ENCODE measurements around the gene RIC3. TPM values are rescaled to one million over a fixed set of nuclear protein-coding genes. Genes with fewer than 3 reads are reported as not detected.

Gene RIC3
- total RNA-seq, 1 experiment from 2014 or later = not detected

DNA sequence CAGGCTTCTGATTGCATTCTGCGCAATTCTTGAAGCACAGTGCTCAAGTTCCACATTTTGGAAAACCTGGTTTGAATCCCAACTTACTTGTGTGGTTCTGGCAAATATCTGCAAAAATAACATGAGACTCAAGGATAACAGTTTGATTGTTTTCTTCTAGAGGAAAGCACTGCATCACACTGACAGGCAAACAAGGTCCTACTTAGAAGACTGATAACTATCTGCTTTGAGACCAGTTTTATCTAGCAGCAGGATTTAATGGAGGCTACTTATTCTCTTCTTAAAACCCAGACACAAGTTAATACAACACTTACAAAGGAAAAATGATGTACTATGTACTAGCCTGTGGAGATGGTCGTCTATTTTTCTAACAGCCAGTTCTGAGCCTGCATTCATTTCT lies 41.4 kb downstream of the RIC3 start:
- Histone ChIP-seq H3K27ac (ENCODE audit: low read depth, low read length, poor library complexity, severe bottlenecking) (no peak overlapping the region), H3K4me3 (ENCODE audit: low read depth, low read length, poor library complexity, severe bottlenecking) (no peak overlapping the region), H3K36me3 (ENCODE audit: insufficient read depth, low read length, poor library complexity, severe bottlenecking) (no peaks in the 10 kb centered on the region), H3K4me1 (ENCODE audit: insufficient read depth, low read length, poor library complexity, severe bottlenecking) (no peaks in the 10 kb centered on the region), H3K9me3 (ENCODE audit: low read depth, low read length, poor library complexity, severe bottlenecking) (no peaks in the 10 kb centered on the region), H3K27me3 (replicated peaks; ENCODE audit: insufficient read depth, low read depth, low read length, poor library complexity) (peaks cover 3% of the 10 kb centered on the region)
- no TSS peak for BruUV-seq (replicated peaks)
- intact Hi-C loops (cut with micrococcal nuclease; ENCODE audit: unreplicated experiment) = no loop called here
- no peak for DNase-seq (ENCODE audit: low spot score)
- ChIA-PET CTCF (no interaction called here), POLR2A (ENCODE audit: low non-redundant PET) (no interaction called here)
- TF ChIP-seq, protein P1, sequence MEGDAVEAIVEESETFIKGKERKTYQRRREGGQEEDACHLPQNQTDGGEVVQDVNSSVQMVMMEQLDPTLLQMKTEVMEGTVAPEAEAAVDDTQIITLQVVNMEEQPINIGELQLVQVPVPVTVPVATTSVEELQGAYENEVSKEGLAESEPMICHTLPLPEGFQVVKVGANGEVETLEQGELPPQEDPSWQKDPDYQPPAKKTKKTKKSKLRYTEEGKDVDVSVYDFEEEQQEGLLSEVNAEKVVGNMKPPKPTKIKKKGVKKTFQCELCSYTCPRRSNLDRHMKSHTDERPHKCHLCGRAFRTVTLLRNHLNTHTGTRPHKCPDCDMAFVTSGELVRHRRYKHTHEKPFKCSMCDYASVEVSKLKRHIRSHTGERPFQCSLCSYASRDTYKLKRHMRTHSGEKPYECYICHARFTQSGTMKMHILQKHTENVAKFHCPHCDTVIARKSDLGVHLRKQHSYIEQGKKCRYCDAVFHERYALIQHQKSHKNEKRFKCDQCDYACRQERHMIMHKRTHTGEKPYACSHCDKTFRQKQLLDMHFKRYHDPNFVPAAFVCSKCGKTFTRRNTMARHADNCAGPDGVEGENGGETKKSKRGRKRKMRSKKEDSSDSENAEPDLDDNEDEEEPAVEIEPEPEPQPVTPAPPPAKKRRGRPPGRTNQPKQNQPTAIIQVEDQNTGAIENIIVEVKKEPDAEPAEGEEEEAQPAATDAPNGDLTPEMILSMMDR (conservative IDR thresholded peaks at IDR 0.05; ENCODE audit: low read depth, low read length) = no peak
- no peak for TF ChIP-seq EZH2 (IDR thresholded peaks at IDR 0.05; ENCODE audit: borderline replicate concordance, low read depth, low read length, poor library complexity, severe bottlenecking)

DNA sequence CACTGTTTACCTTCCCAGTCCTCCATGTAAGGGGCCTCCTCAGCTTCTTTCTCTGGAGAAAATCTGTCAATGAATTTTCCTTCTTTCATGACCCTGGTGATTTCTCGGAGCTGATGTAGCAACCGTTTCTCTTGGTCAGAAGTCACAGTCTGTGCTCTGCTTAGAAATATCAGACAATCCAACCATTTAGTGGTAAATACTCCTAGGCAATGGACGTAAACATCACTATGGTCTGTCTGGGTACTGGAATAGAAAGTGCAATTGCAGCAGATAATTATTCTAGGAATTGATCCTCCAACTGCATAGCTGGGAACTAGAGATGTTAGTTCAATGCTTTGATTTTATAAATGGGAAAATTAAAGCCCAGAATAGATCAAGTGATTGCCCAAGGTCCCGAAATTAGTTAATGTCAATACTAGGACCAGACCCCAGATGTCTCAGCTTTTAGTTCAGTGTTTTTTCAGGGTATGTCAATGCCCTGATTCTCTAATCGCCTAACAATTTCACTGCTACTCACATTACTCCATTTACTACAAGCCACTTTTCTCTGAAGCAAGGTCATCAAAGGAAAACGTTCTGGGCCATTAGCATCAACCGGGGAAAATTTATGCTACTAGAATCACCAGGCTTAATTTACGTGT lies 42.1 kb downstream of the RIC3 start:
- Histone ChIP-seq H3K27ac (ENCODE audit: low read depth, low read length, poor library complexity, severe bottlenecking) (no peak overlapping the region), H3K27me3 (replicated peaks; ENCODE audit: insufficient read depth, low read depth, low read length, poor library complexity) (peaks cover 3% of the 10 kb centered on the region), H3K36me3 (ENCODE audit: insufficient read depth, low read length, poor library complexity, severe bottlenecking) (no peaks in the 10 kb centered on the region), H3K4me3 (ENCODE audit: low read depth, low read length, poor library complexity, severe bottlenecking) (no peak overlapping the region), H3K4me1 (ENCODE audit: insufficient read depth, low read length, poor library complexity, severe bottlenecking) (no peaks in the 10 kb centered on the region), H3K9me3 (ENCODE audit: low read depth, low read length, poor library complexity, severe bottlenecking) (no peaks in the 10 kb centered on the region)
- intact Hi-C loops (cut with micrococcal nuclease; ENCODE audit: unreplicated experiment) = no loop called here
- CTCF ChIA-PET = no interaction called here
- no TSS peak for BruUV-seq (replicated peaks)
- TF ChIP-seq EZH2 (IDR thresholded peaks at IDR 0.05; ENCODE audit: borderline replicate concordance, low read depth, low read length, poor library complexity, severe bottlenecking) = no peak
- TF ChIP-seq, protein P1 (conservative IDR thresholded peaks at IDR 0.05; ENCODE audit: low read depth, low read length) = no peak
- POLR2A ChIA-PET (ENCODE audit: low non-redundant PET) = no interaction called here
- DNase-seq (ENCODE audit: low spot score) = no peak

DNA sequence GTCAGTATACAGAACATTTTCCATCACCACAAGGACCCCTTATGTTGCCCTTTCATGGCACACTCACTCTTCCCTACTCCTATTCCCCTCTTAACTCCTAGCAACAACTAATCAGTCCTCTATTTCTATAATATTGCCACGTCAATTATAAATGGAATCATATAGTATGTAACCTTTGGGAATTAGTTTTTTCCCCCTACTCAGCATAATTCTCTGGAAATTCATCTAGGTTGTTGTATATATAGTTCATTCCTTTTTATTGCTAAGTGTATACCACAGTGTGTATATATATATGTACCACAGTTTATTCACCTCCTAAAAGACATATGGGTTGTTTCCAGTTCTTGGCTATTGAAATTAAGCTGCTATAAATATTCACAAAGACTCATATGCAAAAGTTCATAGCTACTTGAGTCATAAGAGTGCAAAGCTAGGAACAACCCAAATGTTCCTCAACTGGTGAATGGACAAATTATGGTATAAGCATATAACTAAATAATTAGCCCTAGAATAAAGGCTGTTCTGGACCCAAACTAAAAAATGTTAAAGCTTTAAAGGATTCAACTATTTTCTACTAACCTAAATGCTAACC lies 46.6 kb downstream of the RIC3 start:
- BruUV-seq (replicated peaks) = no TSS peak
- Histone ChIP-seq H3K4me3 (ENCODE audit: low read depth, low read length, poor library complexity, severe bottlenecking) (no peak overlapping the region), H3K27ac (ENCODE audit: low read depth, low read length, poor library complexity, severe bottlenecking) (no peak overlapping the region), H3K27me3 (replicated peaks; ENCODE audit: insufficient read depth, low read depth, low read length, poor library complexity) (peaks cover 3% of the 10 kb centered on the region), H3K4me1 (ENCODE audit: insufficient read depth, low read length, poor library complexity, severe bottlenecking) (no peaks in the 10 kb centered on the region), H3K36me3 (ENCODE audit: insufficient read depth, low read length, poor library complexity, severe bottlenecking) (no peaks in the 10 kb centered on the region), H3K9me3 (ENCODE audit: low read depth, low read length, poor library complexity, severe bottlenecking) (no peaks in the 10 kb centered on the region)
- ChIA-PET POLR2A (ENCODE audit: low non-redundant PET) (no interaction called here), CTCF (no interaction called here)
- no peak for DNase-seq (ENCODE audit: low spot score)
- intact Hi-C loops (cut with micrococcal nuclease; ENCODE audit: unreplicated experiment) = no loop called here
- no peak for TF ChIP-seq EZH2 (IDR thresholded peaks at IDR 0.05; ENCODE audit: borderline replicate concordance, low read depth, low read length, poor library complexity, severe bottlenecking)
- TF ChIP-seq, protein P1 (conservative IDR thresholded peaks at IDR 0.05; ENCODE audit: low read depth, low read length) = no peak
